K562 (cell line): Measurements from ENCODE around the gene KLF2. TPM values are rescaled to one million over a fixed set of nuclear protein-coding genes. Genes with fewer than 3 reads are reported as not detected.

Source experiments
- ATAC-seq: fragments of 200-7000 bp; cut with Tn5 transposase; 3 replicates; pipeline ENCODE4 v1.9.1; 2020; ENCODE audit warnings: moderate library complexity
- BruUV-seq: library from RNA; stranded (reverse); fragments of 400-500 nt; replicated peaks from 2 replicates; lab custom pipeline; 2021; lab: Mats Ljungman, UMichigan
- CTCF ChIA-PET: fragments of 300-600 bp; formaldehyde crosslinking; extraction: SDS; loops from one replicate; lab custom pipeline; 2021; ENCODE audit warnings: low intra/inter-chr PET ratio; lab: Yijun Ruan, JAX
- POLR2A ChIA-PET: fragments of 300-600, 350-650 bp; sonication (Branson Sonifier 250); formaldehyde crosslinking; extraction: SDS; loops from one replicate; lab custom pipeline; 2021; ENCODE audit warnings: antibody characterized with exemption, inconsistent platforms; lab: Yijun Ruan, JAX
- DNase-seq, 4 experiments: peaks; one replicate each; pipeline versions ENCODE4 v3.0.0 to v3.0.0-alpha.2; 2011 to 2018; ENCODE audit warnings: low spot score in 3 of 4, mixed read lengths in 3 of 4; ENCODE audit errors: extremely low read depth in 1 of 4
- FAIRE-seq: peaks from 2 replicates; lab custom pipeline; 2011; peaks lifted over from hg19 to GRCh38; lab: Jason Lieb, UNC
- H2AFZ ChIP-seq: 2 replicates; pipeline ENCODE4 v1.6.0; 2011; ENCODE audit warnings: low read depth, low read length, control low read depth, inconsistent platforms
- H3K27ac ChIP-seq: fragments of 200-600 bp; 3 replicates; pipeline ENCODE4 v1.8.0; 2011; ENCODE audit warnings: low read depth, mild to moderate bottlenecking, control low read depth, inconsistent platforms, low read length, moderate library complexity, mixed read lengths; ENCODE audit errors: extremely low read depth
- H3K27me3 ChIP-seq, 2 experiments: fragments of 300-600 bp in 1 of 2; 2 replicates in 1 of 2; 3 replicates in 1 of 2; pipeline versions ENCODE4 v1.6.0 to v1.8.0; 2011; ENCODE audit warnings: inconsistent platforms in 2 of 2, low read length in 2 of 2, mild to moderate bottlenecking in 1 of 2, mixed read lengths in 1 of 2, moderate library complexity in 1 of 2; ENCODE audit not compliant: control insufficient read depth in 2 of 2, insufficient read depth in 2 of 2
- H3K36me3 ChIP-seq: fragments of 300-600 bp; 3 replicates; pipeline ENCODE4 v1.8.0; 2011; ENCODE audit warnings: mild to moderate bottlenecking, low read length, inconsistent platforms; ENCODE audit not compliant: control insufficient read depth, insufficient read depth
- H3K4me1 ChIP-seq, 2 experiments: fragments of 200-600 bp in 1 of 2; replicated peaks in 1 of 2; 2 replicates in 1 of 2; 3 replicates in 1 of 2; pipeline versions ENCODE4 v1.5.1 to v1.8.0; 2011; ENCODE audit warnings: inconsistent platforms in 2 of 2, low read length in 2 of 2, mild to moderate bottlenecking in 1 of 2, mixed read lengths in 1 of 2, moderate library complexity in 1 of 2; ENCODE audit not compliant: control insufficient read depth in 2 of 2, insufficient read depth in 2 of 2
- H3K4me2 ChIP-seq: 2 replicates; pipeline ENCODE4 v1.6.1; 2011; ENCODE audit warnings: low read length, control low read depth, inconsistent platforms, mixed read lengths; ENCODE audit not compliant: insufficient read depth
- H3K4me3 ChIP-seq: fragments of 200-600 bp; sonication (generic), shearing (Covaris generic); 2 replicates; pipeline ENCODE4 v1.5.1; 2016; ENCODE audit warnings: control low read depth, inconsistent platforms
- H3K79me2 ChIP-seq: fragments of 200-600 bp; 3 replicates; pipeline ENCODE4 v1.8.0; 2011; ENCODE audit warnings: low read length, inconsistent platforms; ENCODE audit not compliant: control insufficient read depth, insufficient read depth
- H3K9ac ChIP-seq, 2 experiments: 2 replicates each; pipeline versions ENCODE4 v1.6.0 to v1.6.1; 2011; ENCODE audit warnings: low read depth in 2 of 2, low read length in 2 of 2, control low read depth in 1 of 2, inconsistent platforms in 1 of 2, mild to moderate bottlenecking in 1 of 2, mixed read lengths in 1 of 2; ENCODE audit not compliant: insufficient read depth in 1 of 2
- H3K9me1 ChIP-seq: one replicate; pipeline ENCODE4 v1.6.0; 2011; ENCODE audit warnings: inconsistent platforms, mild to moderate bottlenecking, low read length, moderate library complexity; ENCODE audit not compliant: control insufficient read depth, insufficient read depth
- H3K9me3 ChIP-seq: replicated peaks from 2 replicates; pipeline ENCODE4 v1.5.1; 2011; ENCODE audit warnings: low read depth, low read length, inconsistent platforms; ENCODE audit not compliant: control insufficient read depth, insufficient read depth
- H4K20me1 ChIP-seq: replicated peaks from 2 replicates; pipeline ENCODE4 v1.6.1; 2011; ENCODE audit warnings: low read length, inconsistent platforms, mixed read lengths; ENCODE audit not compliant: control insufficient read depth, insufficient read depth
- ARID2 ChIP-seq: fragments of 450-650 bp; IDR thresholded peaks from 2 replicates; pipeline ENCODE4 v1.6.1; 2017; ENCODE audit warnings: antibody characterized with exemption, mild to moderate bottlenecking
- ATF1 ChIP-seq, 2 experiments: fragments of 450-650 bp in 1 of 2; IDR thresholded peaks; 2 replicates each; pipeline ENCODE4 v1.6.1; 2016; ENCODE audit warnings: missing compliant biosample characterization in 1 of 2, missing genetic modification characterization in 1 of 2
- ETV6 ChIP-seq, 3 experiments: fragments of 150-350 bp in 1 of 3; sonication (generic) in 1 of 3; formaldehyde crosslinking in 1 of 3; IDR thresholded peaks; 2 replicates each; pipeline versions ENCODE4 v1.6.1 to v1.8.0; 2014 to 2022; ENCODE audit warnings: borderline replicate concordance in 2 of 3, low read depth in 2 of 3, antibody characterized with exemption in 1 of 3, low read length in 1 of 3, mild to moderate bottlenecking in 1 of 3, missing genetic modification reagents in 1 of 3
- EZH2 ChIP-seq: IDR thresholded peaks from 2 replicates; pipeline ENCODE4 v1.6.1; 2012; ENCODE audit warnings: low read depth, mild to moderate bottlenecking, inconsistent platforms, low read length, borderline replicate concordance
- FOS ChIP-seq: IDR thresholded peaks from 3 replicates; pipeline ENCODE4 v1.6.1; 2011; ENCODE audit not compliant: insufficient read length; ENCODE audit errors: extremely low read depth
- GABPA ChIP-seq: fragments of 200-800 bp; sonication (Bioruptor generic); conservative IDR thresholded peaks from 2 replicates; pipeline ENCODE4 v1.6.1; 2016; ENCODE audit warnings: low read depth, missing genetic modification characterization, missing compliant biosample characterization
- HMG20B ChIP-seq: fragments of 250-450 bp; sonication (Bioruptor Pico); IDR thresholded peaks from 2 replicates; pipeline ENCODE4 v1.5.0; 2021; ENCODE audit warnings: mild to moderate bottlenecking
- HNRNPH1 ChIP-seq: fragments of 200-400 bp; formaldehyde crosslinking; optimal IDR thresholded peaks from 2 replicates; pipeline ENCODE3; 2017; ENCODE audit warnings: low read depth, mild to moderate bottlenecking, low read length, moderate library complexity
- MCM7 ChIP-seq, 2 experiments: fragments of 450-650 bp; IDR thresholded peaks; 2 replicates each; pipeline ENCODE4 v1.6.1; 2016 to 2018
- MYC ChIP-seq, 2 experiments: fragments of 250-450 bp in 1 of 2; sonication (Bioruptor Pico) in 1 of 2; IDR thresholded peaks; 2 replicates each; pipeline versions ENCODE4 v1.5.1 to v1.6.1; 2012 to 2021; ENCODE audit warnings: low read depth in 2 of 2, borderline replicate concordance in 1 of 2, improper control_type of control experiment in 1 of 2, low read length in 1 of 2, mild to moderate bottlenecking in 1 of 2, moderate library complexity in 1 of 2
- SAFB ChIP-seq: fragments of 200-400 bp; formaldehyde crosslinking; IDR thresholded peaks from 2 replicates; pipeline ENCODE4 v1.6.1; 2017; ENCODE audit warnings: low read depth, low read length, borderline replicate concordance
- SETDB1 ChIP-seq: IDR thresholded peaks from one replicate; pipeline ENCODE4 v1.6.1; 2012; ENCODE audit warnings: low read length, control low read depth, inconsistent platforms
- TARDBP ChIP-seq: fragments of 450-650 bp; IDR thresholded peaks from 2 replicates; pipeline ENCODE4 v1.6.1; 2016
- YBX1 ChIP-seq: fragments of 450-650 bp; IDR thresholded peaks from 2 replicates; pipeline ENCODE4 v1.7.1; 2016; ENCODE audit warnings: mild to moderate bottlenecking
- ZNF717 ChIP-seq: fragments of 250-450 bp; sonication (Bioruptor Pico); IDR thresholded peaks from 2 replicates; pipeline ENCODE4 v1.5.0; 2021
- WGBS: fragments of 100-300 bp; shearing (Covaris generic); methylation state at CpG from one replicate; pipeline ENCODE4 v1.1.6; 2016; ENCODE audit warnings: low coverage, mixed read lengths; ENCODE audit not compliant: insufficient coverage; ENCODE audit errors: missing lambda C conversion rate; 5-methylcytosine and 5-hydroxymethylcytosine counted together
- in situ Hi-C: fragments of 300-500 bp; cut with MboI; formaldehyde crosslinking; loops from 4 replicates; pipeline ENCODE4 v1.15.0; 2018; ENCODE audit warnings: inconsistent platforms, mixed read lengths
- intact Hi-C: fragments of 100-400 bp; cut with micrococcal nuclease; formaldehyde crosslinking; loops from 2 replicates; pipeline ENCODE4 v1.14.2; 2022
- polyA plus RNA-seq, 8 experiments: library from polyadenylated mRNA; depleted of rRNA in 4 of 8; stranded (reverse) in 5 of 8; unstranded in 3 of 8; fragments of >200 nt; fragmentation: Nextera tagmentation in 2 of 8; fragmentation: Illumina TruSeq in 1 of 8; extraction: Ambion mirVana in 2 of 8; extraction: Trizol in 1 of 8; gene quantifications; 2 replicates each; pipeline versions ENCODE4 v1.2.1 to v1.2.3, GENCODE V29; 2011 to 2014; ENCODE audit warnings: inconsistent platforms in 1 of 8, missing spikeins in 1 of 8
- total RNA-seq, 7 experiments: library from RNA; depleted of rRNA in 6 of 7; stranded (reverse); fragments of >200 nt in 6 of 7; fragmentation: Illumina TruSeq in 2 of 7; extraction: Trizol in 2 of 7; gene quantifications; 2 replicates each; pipeline versions ENCODE4 v1.2.1 to v1.2.3, GENCODE V29; 2011 to 2021; ENCODE audit warnings: low replicate concordance in 1 of 7

KLF2 gene
- total and polyA plus RNA-seq, 9 of the 15 experiments (the other 6 are each of a cell fraction or from before 2014, with no cell fraction given) = 0.07 to 0.71 TPM; not detected in 7

GRCh38 chr19:16367261-16367683, 42.6 kb downstream of the KLF2 start:
- DNase-seq (no peak), FAIRE-seq (no peak), ATAC-seq (no peak)
- Histone ChIP-seq H3K27me3 (no peaks in the 10 kb centered on the region), H3K4me3 (no peak overlapping the region), H2AFZ (no peak overlapping the region), H3K27ac (no peak overlapping the region), H3K9me3 (no peaks in the 10 kb centered on the region), H3K9me1 (no peaks in the 10 kb centered on the region), H3K9ac (no peak overlapping the region), H3K79me2 (no peaks in the 10 kb centered on the region), H3K4me1 (peaks cover 18 to 29% of the 10 kb centered on the region in 2 experiments), H3K4me2 (no peak overlapping the region), H4K20me1 (peaks cover 7% of the 10 kb centered on the region; the same call in 1 of the 2 replicates), H3K36me3 (no peaks in the 10 kb centered on the region; the same call in 2 of the 3 replicates)
- 82% methylated on average over 8 of the region's 10 CpGs for WGBS
- ChIA-PET CTCF (no interaction called here), POLR2A (no interaction called here)
- in situ Hi-C loops (no loop called here), intact Hi-C loops (no loop called here)
- no TSS peak for BruUV-seq
- TF ChIP-seq TARDBP (no peak), ATF1 (CRISPR knock-in tag; IDR thresholded peaks at IDR 0.05) (no peak), ATF1 (tag; IDR thresholded peaks at IDR 0.05) (no peak), EZH2 (no peak), SETDB1 (no peak), GABPA (tag) (no peak), MCM7 (IDR thresholded peaks at IDR 0.05) (no peak), HNRNPH1 (no peak), ZNF717 (CRISPR knock-in tag) (no peak), SAFB (no peak), MYC (IDR thresholded peaks at IDR 0.05; ENCODE audit: low read depth, low read length) (no peak), MYC (CRISPR knock-in tag; IDR thresholded peaks at IDR 0.05; ENCODE audit: borderline replicate concordance, low read depth) (no peak), ETV6 (IDR thresholded peaks at IDR 0.05; ENCODE audit: borderline replicate concordance in 1 of 2, low read depth in 2 of 2, low read length in 1 of 2) (no peak), ETV6 (CRISPR knock-in tag; IDR thresholded peaks at IDR 0.05; ENCODE audit: borderline replicate concordance) (no peak), YBX1 (no peak), FOS (no peak), HMG20B (no peak), ARID2 (no peak)
